SK-N-MC (cell line): ENCODE data around the gene FAM24B.

Source experiments
- DNase-seq: peaks from one replicate; pipeline ENCODE4 v3.0.0-alpha.2; 2011; ENCODE audit warnings: low read depth, low spot score
- H3K27ac ChIP-seq: fragments of 200-600 bp; sonication (generic); 2 replicates; pipeline ENCODE4 v1.5.1; 2016; ENCODE audit warnings: mixed run types
- H3K36me3 ChIP-seq: fragments of 200-600 bp; sonication (generic); 2 replicates; pipeline ENCODE4 v1.6.1; 2017; ENCODE audit warnings: antibody characterized with exemption, low read length, mixed read lengths; ENCODE audit not compliant: insufficient read depth
- H3K4me3 ChIP-seq: fragments of 200-600 bp; sonication (generic); 2 replicates; pipeline ENCODE4 v1.5.1; 2016
- H3K9ac ChIP-seq: fragments of 200-600 bp; sonication (generic); 2 replicates; pipeline ENCODE4 v1.8.0; 2017; ENCODE audit warnings: mixed run types, mixed read lengths; ENCODE audit not compliant: insufficient read length
- H3K9me3 ChIP-seq: fragments of 200-600 bp; sonication (generic); 2 replicates; pipeline ENCODE4 v1.6.1; 2017; ENCODE audit warnings: low read depth, mild to moderate bottlenecking, antibody characterized with exemption, low read length, moderate library complexity, mixed read lengths
- EZH2 ChIP-seq: fragments of 200-600 bp; sonication (generic); IDR thresholded peaks from one replicate; pipeline ENCODE4 v1.6.1; 2017; ENCODE audit warnings: antibody characterized with exemption
- FOXP2 ChIP-seq: optimal IDR thresholded peaks from 2 replicates; pipeline ENCODE3; 2011; ENCODE audit warnings: mild to moderate bottlenecking, moderate library complexity; ENCODE audit not compliant: insufficient read depth; ENCODE audit errors: extremely low read length, control extremely low read depth
- POLR2AphosphoS5 ChIP-seq: IDR thresholded peaks from 2 replicates; pipeline ENCODE4 v1.6.1; 2012; ENCODE audit warnings: mild to moderate bottlenecking, low read depth, low read length, borderline replicate concordance

FAM24B gene

GRCh38 chr10:122850705-122851640 is 28.4 kb downstream of the FAM24B start:
- H3K27ac ChIP-seq = no peak overlapping the region
- no peak overlapping the region for H3K4me3 ChIP-seq
- H3K9ac ChIP-seq = no peak overlapping the region
- H3K9me3 ChIP-seq = no peaks in the 10 kb centered on the region
- no peak for DNase-seq
- H3K36me3 ChIP-seq = no peaks in the 10 kb centered on the region; the same call in 1 of the 2 replicates
- TF ChIP-seq POLR2AphosphoS5 (no peak), EZH2 (no peak), FOXP2 (no peak)

- Histone ChIP-seq H3K9ac (no peak overlapping the region), H3K36me3 (no peaks in the 10 kb centered on the region; the same call in 1 of the 2 replicates), H3K9me3 (no peaks in the 10 kb centered on the region), H3K4me3 (no peak overlapping the region), H3K27ac (no peak overlapping the region)
- TF ChIP-seq POLR2AphosphoS5 (no peak), EZH2 (no peak), FOXP2 (no peak)
- no peak for DNase-seq
Measured at GRCh38 chr10:122849900-122850605, 29.3 kb downstream of the FAM24B start.

- no peak overlapping the region for H3K27ac ChIP-seq
- no peak for TF ChIP-seq POLR2AphosphoS5
- TF ChIP-seq FOXP2 = no peak
- no peak for TF ChIP-seq EZH2
- H3K9me3 ChIP-seq = no peaks in the 10 kb centered on the region
- no peak overlapping the region for H3K9ac ChIP-seq
- no peak for DNase-seq
- H3K4me3 ChIP-seq = no peak overlapping the region
- H3K36me3 ChIP-seq = no peaks in the 10 kb centered on the region; the same call in 1 of the 2 replicates
Measured at GRCh38 chr10:122849090-122849489, 30.3 kb downstream of the FAM24B start.

DNA sequence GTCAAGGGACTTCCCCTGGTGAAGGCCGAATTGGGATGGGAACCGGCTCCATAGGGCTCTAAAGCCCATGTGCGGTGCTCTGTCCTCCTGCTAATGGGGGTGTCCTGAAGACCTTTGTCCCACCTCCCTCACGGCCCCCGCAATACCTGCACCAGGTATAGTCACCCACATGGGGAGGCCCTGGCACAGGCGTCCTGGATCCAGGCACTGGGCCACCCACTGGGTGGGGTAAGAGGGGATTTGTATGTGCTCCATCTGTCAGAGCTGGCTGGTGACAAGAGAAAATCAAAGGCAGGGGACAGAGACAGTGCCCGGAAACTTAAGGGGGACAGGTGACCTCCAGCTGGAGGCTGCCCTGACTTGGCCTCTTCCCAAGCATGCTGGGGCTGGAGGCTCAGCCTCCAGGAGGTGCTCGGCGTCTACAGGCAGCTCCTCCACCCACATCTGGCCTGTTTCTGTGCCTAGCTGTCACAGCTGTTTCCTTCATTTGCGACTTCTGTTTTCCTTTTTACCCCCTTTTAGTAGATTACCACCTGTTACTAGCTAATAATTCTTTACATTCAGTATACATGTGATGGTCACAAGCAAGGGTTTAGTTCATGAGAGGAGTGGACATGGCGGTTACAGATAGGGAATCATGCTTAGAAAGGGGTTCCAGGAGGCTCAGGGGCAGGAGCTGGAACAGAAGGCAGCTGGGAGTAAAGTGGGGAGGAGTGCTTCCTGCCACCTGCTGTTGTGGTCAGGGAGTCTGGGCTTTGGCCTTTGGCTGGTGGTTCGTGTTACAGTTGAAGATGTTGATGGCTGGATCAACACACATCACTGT is 31.4 kb downstream of the FAM24B start:
- Histone ChIP-seq H3K9me3 (no peaks in the 10 kb centered on the region), H3K4me3 (no peak overlapping the region), H3K27ac (no peak overlapping the region), H3K36me3 (no peaks in the 10 kb centered on the region; the same call in 1 of the 2 replicates), H3K9ac (no peak overlapping the region)
- TF ChIP-seq POLR2AphosphoS5 = no peak
- TF ChIP-seq EZH2 = no peak
- no peak for TF ChIP-seq FOXP2
- DNase-seq = no peak

DNA sequence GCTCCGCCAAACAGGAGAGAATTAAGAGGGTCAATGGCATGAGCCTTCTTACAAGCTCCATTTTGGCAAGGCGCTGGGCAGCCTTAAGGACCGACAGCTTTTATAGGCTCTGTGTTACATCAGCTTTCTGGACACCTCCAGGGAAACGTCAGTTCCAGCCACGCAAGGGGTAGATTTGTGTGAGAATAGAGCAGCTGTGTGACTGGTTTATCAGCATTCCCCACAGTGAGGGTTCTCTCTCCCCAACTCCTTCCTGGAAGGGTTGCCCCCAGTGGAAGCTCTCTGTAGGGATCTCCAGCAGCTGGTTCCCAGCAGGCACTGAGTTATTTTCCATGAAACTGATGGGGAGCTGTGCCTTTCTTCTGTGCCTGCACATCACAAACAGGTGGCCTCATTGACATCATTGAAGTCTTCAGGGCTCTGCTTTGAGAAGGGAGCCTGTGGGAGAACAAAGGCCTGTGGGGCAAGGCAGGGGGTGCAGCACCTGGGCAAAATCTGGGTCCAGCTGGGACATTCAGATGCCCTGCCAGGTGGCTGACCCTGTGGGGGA is 33.5 kb downstream of the FAM24B start, which contains the start of gene CUZD1:
Gene CUZD1 (minus strand): TSS at position 75 of the 550 bp plus-strand sequence. CDS start 14 bp downstream, at position 61.
- Histone ChIP-seq H3K9me3 (no peaks in the 10 kb centered on the region), H3K9ac (no peak within 1 kb of the TSS), H3K27ac (no peak within 1 kb of the TSS), H3K36me3 (no peaks in the 10 kb centered on the region; the same call in 1 of the 2 replicates), H3K4me3 (no peak within 1 kb of the TSS)
- no peak for DNase-seq
- TF ChIP-seq EZH2 (no peak), FOXP2 (no peak), POLR2AphosphoS5 (no peak)

GRCh38 chr10:122844146-122844545 is 35.2 kb downstream of the FAM24B start:
- H3K27ac ChIP-seq = no peak overlapping the region
- DNase-seq = no peak
- no peaks in the 10 kb centered on the region for H3K9me3 ChIP-seq
- TF ChIP-seq FOXP2 (no peak), EZH2 (no peak), POLR2AphosphoS5 (no peak)
- no peaks in the 10 kb centered on the region; the same call in 1 of the 2 replicates for H3K36me3 ChIP-seq
- no peak overlapping the region for H3K4me3 ChIP-seq
- no peak overlapping the region for H3K9ac ChIP-seq

- no peak overlapping the region for H3K4me3 ChIP-seq
- no peak overlapping the region for H3K9ac ChIP-seq
- H3K9me3 ChIP-seq = no peaks in the 10 kb centered on the region
- H3K36me3 ChIP-seq = no peaks in the 10 kb centered on the region; the same call in 1 of the 2 replicates
- no peak overlapping the region for H3K27ac ChIP-seq
- no peak for DNase-seq
- TF ChIP-seq FOXP2 (no peak), EZH2 (no peak), POLR2AphosphoS5 (no peak)
Measured at GRCh38 chr10:122841569-122841968, 37.8 kb downstream of the FAM24B start.

DNA sequence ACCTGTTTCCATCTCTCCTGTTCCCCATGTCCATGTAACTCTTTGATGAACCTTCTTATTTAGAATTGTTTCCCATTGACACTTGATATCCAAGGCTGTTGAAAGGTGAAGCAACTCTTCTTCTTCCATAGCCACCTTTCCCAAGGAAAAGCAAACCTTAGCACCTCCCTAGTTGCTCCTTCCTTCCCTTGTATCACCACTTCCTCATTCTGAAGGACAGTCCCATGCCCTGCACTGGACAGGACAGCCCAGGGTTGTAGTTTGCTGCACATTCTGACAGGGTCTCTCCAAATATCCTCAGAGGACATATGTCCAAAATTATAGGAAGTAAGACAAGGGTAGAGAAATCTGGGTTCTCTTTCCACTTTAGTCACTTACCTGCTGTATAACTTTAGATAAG is 39.9 kb downstream of the FAM24B start:
- no peaks in the 10 kb centered on the region; the same call in 1 of the 2 replicates for H3K36me3 ChIP-seq
- H3K4me3 ChIP-seq = no peak overlapping the region
- TF ChIP-seq FOXP2 = no peak
- TF ChIP-seq POLR2AphosphoS5 = no peak
- no peak for TF ChIP-seq EZH2
- DNase-seq = no peak
- no peaks in the 10 kb centered on the region for H3K9me3 ChIP-seq
- no peak overlapping the region for H3K9ac ChIP-seq
- H3K27ac ChIP-seq = no peak overlapping the region
